ENCODE data around the gene LDLRAD4. TPM values are rescaled to one million over a fixed set of nuclear protein-coding genes. Genes with fewer than 3 reads are reported as not detected.

The LDLRAD4 gene
- total and polyA plus RNA-seq, 2 donors (not counting 1 experiment from before 2014, with no cell fraction given), result 13.9 to 35.7 TPM

GRCh38 chr18:13422541-13423147 lies 204.1 kb downstream of the LDLRAD4 start:
- no peak overlapping the region for H3K27ac Mint-ChIP-seq

More at GRCh38 chr18:13422541-13423147, 204.1 kb downstream of the LDLRAD4 start:
- Histone ChIP-seq H3K27ac (ENCODE audit: low read length in 2 of 2) (no peak overlapping the region), H4K20me1 (ENCODE audit: control insufficient read depth, insufficient read depth, low read length, poor library complexity, severe bottlenecking) (no peaks in the 10 kb centered on the region), H3K27me3 (replicated peaks in 1 of 4; ENCODE audit: control extremely low read depth in 1 of 4, control insufficient read depth in 3 of 4, insufficient read depth in 4 of 4, low read length in 3 of 4) (peaks cover 0 to 2% (median 0%) of the 10 kb centered on the region in 4 experiments), H3K4me3 (ENCODE audit: control extremely low read depth in 1 of 5, extremely low read depth in 1 of 5, insufficient read depth in 1 of 5, low read depth in 2 of 5, low read length in 4 of 5) (no peak overlapping the region), H3K9ac (ENCODE audit: low read length) (no peak overlapping the region), H3K4me1 (ENCODE audit: control insufficient read depth in 2 of 2, insufficient read depth in 2 of 2, low read length in 2 of 2) (peaks cover 0 to 6% of the 10 kb centered on the region in 2 donors), H3K79me2 (ENCODE audit: control insufficient read depth, insufficient read depth, low read length) (no peaks in the 10 kb centered on the region), H3K9me3 (ENCODE audit: control extremely low read depth in 1 of 3, control insufficient read depth in 2 of 3, insufficient read depth in 1 of 3, low read length in 2 of 3) (no peaks in the 10 kb centered on the region), H3K36me3 (replicated peaks in 1 of 2; ENCODE audit: control extremely low read depth in 1 of 2, control insufficient read depth in 1 of 2, extremely low read depth in 1 of 2, insufficient read depth in 2 of 2, low read length in 1 of 2) (no peaks in the 10 kb centered on the region), H3K4me2 (replicated peaks; ENCODE audit: low read depth, low read length, poor library complexity, severe bottlenecking) (no peak overlapping the region), H2AFZ (ENCODE audit: insufficient read depth, low read depth, low read length, poor library complexity, severe bottlenecking) (no peak overlapping the region)
- Mint-ChIP-seq H3K9me3 (ENCODE audit: insufficient read depth) (no peaks in the 10 kb centered on the region), H3K4me3 (no peak overlapping the region), H3K27me3 (peaks cover 3% of the 10 kb centered on the region), H3K4me1 (no peaks in the 10 kb centered on the region)
- 92% methylated on average over 5 of the region's 5 CpGs for WGBS (ENCODE audit: insufficient coverage)
- intact Hi-C loops (cut with micrococcal nuclease), result no loop called here
- DNase-seq (no peak), ATAC-seq (ENCODE audit: low read depth) (no peak)
- TF ChIP-seq EZH2 (IDR thresholded peaks at IDR 0.05; ENCODE audit: borderline replicate concordance, insufficient read depth, low read depth, low read length, poor library complexity, severe bottlenecking) (no peak), CTCF (IDR thresholded peaks at IDR 0.05) (no peak)
- CTCF ChIA-PET, result no interaction called here
- POLR2A ChIA-PET, result no interaction called here
